ENCODE results near the gene TMEM125. TPM values are rescaled to one million over a fixed set of nuclear protein-coding genes. Genes with fewer than 3 reads are reported as not detected.

Gene TMEM125
- total RNA-seq = not detected in 2 replicates

DNA sequence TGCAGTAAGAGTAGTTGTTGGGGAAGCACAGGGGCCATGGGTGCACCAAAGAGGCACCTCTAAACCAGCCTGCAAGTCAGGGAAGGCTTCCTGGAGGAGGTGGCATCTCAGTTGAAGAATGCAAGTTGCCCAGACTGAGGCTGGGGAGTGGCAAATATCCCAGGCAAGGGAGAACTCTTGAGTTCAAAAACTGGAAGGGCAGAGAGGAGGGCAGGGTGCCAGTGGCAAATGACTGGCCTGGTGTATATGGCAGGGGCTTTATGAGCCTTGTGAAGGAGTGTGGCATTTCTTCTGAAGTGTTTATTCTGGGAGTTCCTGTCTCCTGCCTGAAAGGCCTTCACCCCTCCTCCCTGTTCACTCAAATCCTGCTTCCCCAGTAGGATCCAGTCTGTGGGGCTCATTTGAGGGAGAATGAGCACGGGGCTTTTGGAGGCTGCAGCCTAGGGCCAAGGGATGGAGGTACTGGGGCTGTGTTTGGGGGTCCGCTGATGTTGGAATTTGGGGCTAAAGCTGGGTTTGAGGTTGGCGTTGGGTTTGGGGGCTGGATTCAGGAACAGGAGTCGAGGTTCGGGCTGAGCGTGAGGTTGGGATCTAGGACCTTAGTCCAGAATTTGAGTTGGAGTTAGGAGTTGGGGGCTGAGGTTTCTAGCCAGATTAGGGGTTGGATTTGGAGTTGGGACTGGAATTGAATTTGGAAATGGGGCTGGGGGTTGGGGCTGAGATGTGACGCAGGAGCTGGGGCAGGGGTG lies at the start of gene TMEM125:
TMEM125 (plus strand) TSS at position 357 of the 749 bp plus-strand sequence. CDS start 2,740 bp downstream, outside the sequence.

DNA sequence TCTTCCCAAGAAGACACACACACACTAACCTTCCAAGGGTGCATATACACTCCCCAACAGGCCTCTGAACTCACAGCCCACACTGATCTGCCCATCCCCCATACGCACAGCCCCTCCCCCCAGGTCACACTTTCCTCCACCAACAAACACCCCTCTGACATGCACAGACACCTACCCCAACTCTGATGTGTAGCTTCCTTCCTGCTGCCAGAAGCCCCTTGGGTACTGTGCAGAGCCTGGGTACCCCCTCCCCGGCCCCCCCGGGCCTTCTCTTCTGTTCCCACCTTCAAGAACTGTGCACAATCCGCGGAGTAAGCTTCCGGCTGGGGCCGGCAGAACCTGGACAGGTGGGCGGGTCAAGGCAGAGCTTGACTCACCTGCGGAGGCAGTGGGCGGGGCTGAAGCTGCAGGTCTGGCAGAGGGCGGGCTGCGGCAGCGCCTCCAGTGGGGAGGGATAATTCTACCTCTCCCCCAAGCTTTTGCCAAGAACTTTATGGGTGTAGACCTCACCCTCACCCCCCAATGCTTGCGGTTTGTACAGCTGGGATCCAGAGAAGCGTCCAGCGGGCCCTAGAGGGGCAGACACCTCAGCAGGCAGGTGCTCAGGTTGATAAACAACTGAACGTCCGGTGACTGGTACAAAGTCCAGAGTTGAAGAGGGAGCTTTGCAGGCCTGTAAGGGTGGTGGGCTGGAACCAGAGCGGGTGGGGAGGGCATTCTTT lies 15.6 kb downstream of the TMEM125 start, which contains the start of gene C1orf210:
C1orf210 (minus strand) TSS at position 313 of the 722 bp plus-strand sequence. CDS start 2,311 bp downstream, outside the sequence.

DNA sequence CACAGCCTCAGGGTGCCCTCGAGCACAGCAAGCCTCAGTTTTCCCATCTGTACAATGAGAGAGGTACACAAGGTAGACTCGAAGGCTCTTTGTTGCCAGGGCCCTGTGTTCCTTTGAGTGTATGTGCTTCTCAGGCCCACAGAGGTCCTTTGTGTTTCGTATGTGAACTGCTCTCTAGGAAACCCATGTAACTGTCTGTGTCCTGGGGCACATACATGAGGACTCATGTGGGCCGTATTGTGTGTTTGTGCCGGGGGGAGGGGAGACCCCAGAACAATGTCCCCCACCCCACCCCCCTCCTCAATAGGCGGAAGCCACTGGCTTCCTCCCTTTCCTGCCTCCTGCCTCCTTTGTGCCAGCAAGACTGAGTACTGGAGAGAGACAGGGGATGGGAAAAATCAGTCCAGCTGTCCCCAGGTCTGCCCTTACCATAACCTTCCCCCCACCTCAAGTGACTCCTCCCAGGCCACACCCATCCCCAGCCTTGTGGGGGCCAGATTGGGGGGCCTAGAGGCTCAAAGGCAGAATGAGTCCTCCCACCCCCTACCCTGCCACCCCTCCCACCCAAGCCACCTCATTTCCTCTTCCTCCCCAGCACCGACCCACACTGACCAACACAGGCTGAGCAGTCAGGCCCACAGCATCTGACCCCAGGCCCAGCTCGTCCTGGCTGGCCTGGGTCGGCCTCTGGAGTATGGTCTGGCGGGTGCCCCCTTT lies 30.8 kb downstream of the TMEM125 start, which contains the start of gene TIE1:
TIE1 (plus strand) TSS at position 605 of the 717 bp plus-strand sequence; CDS start at position 695, 90 bp downstream.

Other genes with a start within 250 kb of the TMEM125 start
- 57.9 and 83.9 TPM in 2 replicates for gene EBNA1BP2, start 97.7 kb upstream of the TMEM125 start, total RNA-seq
- gene CFAP57, start 97.7 kb upstream of the TMEM125 start, total RNA-seq = 0.09 and 0.30 TPM in 2 replicates
- gene C1orf210, start 15.6 kb downstream of the TMEM125 start, total RNA-seq = not detected in 2 replicates
- 1.2 and 9.2 TPM in 2 replicates for gene TIE1, start 31.0 kb downstream of the TMEM125 start, total RNA-seq
- gene MPL, start 67.8 kb downstream of the TMEM125 start, total RNA-seq = not detected in 2 replicates
- 3.9 and 43.7 TPM in 2 replicates for gene CDC20, start 89.0 kb downstream of the TMEM125 start, total RNA-seq
- 23.2 and 53.9 TPM in 2 replicates for gene ELOVL1, start 98.0 kb downstream of the TMEM125 start, total RNA-seq
- gene MED8, start 119.8 kb downstream of the TMEM125 start, total RNA-seq = 73.3 and 85.8 TPM in 2 replicates
- 27.9 and 36.4 TPM in 2 replicates for gene SZT2, start 119.9 kb downstream of the TMEM125 start, total RNA-seq
- gene HYI, start 183.9 kb downstream of the TMEM125 start, total RNA-seq = 49.8 and 51.4 TPM in 2 replicates